Adrenal gland (tissue), 12 donors: ENCODE results near the gene NEMP1. TPM values are rescaled to one million over a fixed set of nuclear protein-coding genes. Genes with fewer than 3 reads are reported as not detected.

Experiments
- DNase-seq, 7 donors: peaks; one replicate each; pipeline ENCODE4 v3.0.0-alpha.2; 2019 to 2020
- H3K27ac ChIP-seq, 5 donors: fragments of 200-600 bp; sonication (generic) in 4 of 5; 1 replicate in 3 of 5; 2 replicates in 2 of 5; pipeline versions ENCODE4 v1.5.1 to v1.8.0; 2016 to 2020; ENCODE audit warnings: mild to moderate bottlenecking in 1 of 5
- H3K27me3 ChIP-seq: fragments of 200-600 bp; 2 replicates; pipeline ENCODE4 v1.8.0; 2021
- H3K36me3 ChIP-seq, 2 donors: fragments of 200-600 bp; replicated peaks in 1 of 2; 1 replicate in 1 of 2; 2 replicates in 1 of 2; pipeline versions ENCODE4 v1.5.1 to v1.8.0; 2018 to 2022
- H3K4me1 ChIP-seq, 2 donors: fragments of 200-600 bp; replicated peaks in 1 of 2; 1 replicate in 1 of 2; 2 replicates in 1 of 2; pipeline versions ENCODE4 v1.5.1 to v1.8.0; 2018 to 2021
- H3K4me3 ChIP-seq, 4 donors: fragments of 200-600 bp; sonication (generic) in 3 of 4; one replicate each; pipeline ENCODE4 v1.5.1; 2016 to 2018
- H3K9me3 ChIP-seq, 3 donors: fragments of 200-600 bp; sonication (generic) in 1 of 3; replicated peaks in 1 of 3; 1 replicate in 2 of 3; 2 replicates in 1 of 3; pipeline versions ENCODE4 v1.5.1 to v1.8.0; 2016 to 2021
- POLR2A ChIP-seq, 2 donors: fragments of 450-650 bp; IDR thresholded peaks; one replicate each; pipeline ENCODE4 v1.6.1; 2017; ENCODE audit warnings: antibody characterized with exemption in 2 of 2, mild to moderate bottlenecking in 2 of 2, moderate library complexity in 1 of 2
- WGBS, 4 donors: extraction: QIAGEN DNeasy Blood & Tissue Kit in 2 of 4; methylation state at CpG; one replicate each; pipeline versions ENCODE4 v1.1.5 to v1.1.7; 2013 to 2017; 5-methylcytosine and 5-hydroxymethylcytosine counted together
- intact Hi-C, 2 donors: fragments of 100-400 bp; cut with DNase I; formaldehyde crosslinking; loops; one replicate each; pipeline versions ENCODE4 v1.14.1 to v1.15.0; 2022 to 2023
- polyA plus RNA-seq, 3 donors: library from polyadenylated mRNA; stranded (reverse); fragments of 200-250 nt in 2 of 3; fragments of 350-450 nt in 1 of 3; fragmentation: Illumina TruSeq in 1 of 3; extraction: RNeasy Lipid Tissue Mini Kit (QIAGEN cat#74804) in 1 of 3; gene quantifications; one replicate each; pipeline ENCODE4 v1.2.3, GENCODE V29; 2013 to 2014
- total RNA-seq, 9 donors: library from RNA; depleted of rRNA in 4 of 9; stranded (reverse); fragments of >200 nt in 4 of 9; fragments of 120-200 nt in 1 of 9; fragmentation: NEBNext Ultra II Directional in 1 of 9; extraction: Animal tissue kit (Norgen Biotek cat#: 25700) in 1 of 9; gene quantifications; one replicate each; pipeline versions ENCODE4 v1.1.0 to v1.2.4, GENCODE V29; 2013 to 2023
- TF ChIP-seq, protein P1 (sequence below), 6 experiments: fragments of 450-650 bp in 4 of 6; fragments of 200-600 bp in 2 of 6; sonication (generic) in 1 of 6; IDR thresholded peaks; 1 replicate in 5 of 6; 2 replicates in 1 of 6; pipeline versions ENCODE4 v1.5.1 to v1.8.0; 2016 to 2021; ENCODE audit warnings: antibody characterized with exemption in 6 of 6, mild to moderate bottlenecking in 2 of 6, moderate library complexity in 1 of 6
- donor health status: healthy with polysubstance abuse.
- donor health status: Bipolar disorder and iron deficiency.
- donor health status: DM: yes; HTN: yes; CAD: no.
- donor health status: DM: no; HTN: no; CAD: no.
- donor health status: DM: no; HTN: no; CAD: no.
- donor health status: DM: yes; HTN: yes; CAD: no.

NEMP1 gene
- total and polyA plus RNA-seq, 12 donors = 2.7 to 16.4 (median 7.6) TPM

DNA sequence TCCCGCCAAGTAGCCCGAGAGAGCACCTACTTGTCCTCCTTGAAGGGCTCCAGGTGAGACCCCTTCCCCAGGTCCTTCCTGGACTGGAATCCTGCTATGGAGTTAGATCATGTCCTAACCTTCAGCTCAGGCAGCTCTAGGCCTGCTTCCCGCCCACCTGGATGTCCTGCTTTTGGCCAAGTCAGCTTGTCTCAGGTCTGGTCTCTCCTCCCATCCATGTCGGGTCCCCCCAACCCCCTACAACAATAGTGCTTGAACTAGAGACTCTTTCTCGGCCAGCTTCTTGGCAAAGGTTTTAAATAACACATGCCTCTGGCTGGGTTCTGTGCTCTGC, 13.9 kb upstream of the NEMP1 start:
- H3K27me3 ChIP-seq = no peaks in the 10 kb centered on the region
- TF ChIP-seq POLR2A (IDR thresholded peaks at IDR 0.05) = no peak
- TF ChIP-seq, protein P1, sequence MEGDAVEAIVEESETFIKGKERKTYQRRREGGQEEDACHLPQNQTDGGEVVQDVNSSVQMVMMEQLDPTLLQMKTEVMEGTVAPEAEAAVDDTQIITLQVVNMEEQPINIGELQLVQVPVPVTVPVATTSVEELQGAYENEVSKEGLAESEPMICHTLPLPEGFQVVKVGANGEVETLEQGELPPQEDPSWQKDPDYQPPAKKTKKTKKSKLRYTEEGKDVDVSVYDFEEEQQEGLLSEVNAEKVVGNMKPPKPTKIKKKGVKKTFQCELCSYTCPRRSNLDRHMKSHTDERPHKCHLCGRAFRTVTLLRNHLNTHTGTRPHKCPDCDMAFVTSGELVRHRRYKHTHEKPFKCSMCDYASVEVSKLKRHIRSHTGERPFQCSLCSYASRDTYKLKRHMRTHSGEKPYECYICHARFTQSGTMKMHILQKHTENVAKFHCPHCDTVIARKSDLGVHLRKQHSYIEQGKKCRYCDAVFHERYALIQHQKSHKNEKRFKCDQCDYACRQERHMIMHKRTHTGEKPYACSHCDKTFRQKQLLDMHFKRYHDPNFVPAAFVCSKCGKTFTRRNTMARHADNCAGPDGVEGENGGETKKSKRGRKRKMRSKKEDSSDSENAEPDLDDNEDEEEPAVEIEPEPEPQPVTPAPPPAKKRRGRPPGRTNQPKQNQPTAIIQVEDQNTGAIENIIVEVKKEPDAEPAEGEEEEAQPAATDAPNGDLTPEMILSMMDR (IDR thresholded peaks at IDR 0.05) = no peak
- no peaks in the 10 kb centered on the region for H3K9me3 ChIP-seq
- H3K4me1 ChIP-seq = peaks cover 13 to 42% of the 10 kb centered on the region in 2 donors
- H3K27ac ChIP-seq = peak overlapping the region in 2 of 5 donors; percentile 61 to 73
- peak in 3 of 7 donors; percentile 23 to 51 (median 23) for DNase-seq
- intact Hi-C loops = no loop called here
- peaks cover 0 to 57% of the 10 kb centered on the region in 2 donors for H3K36me3 ChIP-seq
- no peak overlapping the region for H3K4me3 ChIP-seq
- 73 to 85% (median 81%) methylated on average over 3 to 5 of the region's 5 CpGs for WGBS, 4 donors

DNA sequence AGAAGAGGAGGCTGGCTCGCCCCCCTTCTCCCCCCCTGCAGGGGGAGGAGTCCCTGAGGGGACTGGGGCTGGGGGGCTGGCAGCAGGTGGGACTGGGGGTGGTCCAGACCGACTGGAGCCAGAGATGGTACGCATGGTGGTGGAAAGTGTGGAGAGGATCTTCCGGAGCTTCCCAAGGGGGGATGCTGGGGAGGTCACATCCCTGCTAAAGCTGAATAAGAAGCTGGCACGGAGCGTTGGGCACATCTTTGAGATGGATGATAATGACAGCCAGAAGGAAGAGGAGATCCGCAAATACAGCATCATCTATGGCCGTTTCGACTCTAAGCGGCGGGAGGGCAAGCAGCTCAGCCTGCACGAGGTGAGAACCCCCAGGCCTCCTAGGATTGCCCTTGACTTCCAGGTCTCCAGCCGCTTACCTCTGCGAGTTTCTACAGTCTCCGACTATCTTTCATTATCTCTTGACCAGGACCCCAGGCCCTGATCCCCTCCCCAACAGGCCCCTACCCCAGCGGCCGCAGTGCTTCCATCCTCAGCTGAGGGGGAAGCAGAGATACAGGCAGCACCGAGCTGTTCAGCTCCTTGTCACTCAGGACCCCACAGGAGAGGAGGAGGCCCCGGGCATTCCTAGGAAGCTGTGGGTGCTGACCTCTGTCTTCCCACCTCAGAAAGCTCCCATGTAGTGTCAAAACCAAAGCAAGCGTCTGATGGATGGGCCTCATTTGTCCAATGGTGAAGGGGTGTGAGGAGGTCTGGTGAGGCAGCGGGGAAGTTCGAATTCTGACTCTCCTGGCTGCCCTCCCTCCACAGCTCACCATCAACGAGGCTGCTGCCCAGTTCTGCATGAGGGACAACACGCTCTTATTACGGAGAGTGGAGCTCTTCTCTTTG, 13.3 kb upstream of the NEMP1 start:
- peaks cover 7 to 36% of the 10 kb centered on the region in 2 donors for H3K4me1 ChIP-seq
- H3K27ac ChIP-seq = peak overlapping the region in 2 of 5 donors; percentile 12 to 61

DNA sequence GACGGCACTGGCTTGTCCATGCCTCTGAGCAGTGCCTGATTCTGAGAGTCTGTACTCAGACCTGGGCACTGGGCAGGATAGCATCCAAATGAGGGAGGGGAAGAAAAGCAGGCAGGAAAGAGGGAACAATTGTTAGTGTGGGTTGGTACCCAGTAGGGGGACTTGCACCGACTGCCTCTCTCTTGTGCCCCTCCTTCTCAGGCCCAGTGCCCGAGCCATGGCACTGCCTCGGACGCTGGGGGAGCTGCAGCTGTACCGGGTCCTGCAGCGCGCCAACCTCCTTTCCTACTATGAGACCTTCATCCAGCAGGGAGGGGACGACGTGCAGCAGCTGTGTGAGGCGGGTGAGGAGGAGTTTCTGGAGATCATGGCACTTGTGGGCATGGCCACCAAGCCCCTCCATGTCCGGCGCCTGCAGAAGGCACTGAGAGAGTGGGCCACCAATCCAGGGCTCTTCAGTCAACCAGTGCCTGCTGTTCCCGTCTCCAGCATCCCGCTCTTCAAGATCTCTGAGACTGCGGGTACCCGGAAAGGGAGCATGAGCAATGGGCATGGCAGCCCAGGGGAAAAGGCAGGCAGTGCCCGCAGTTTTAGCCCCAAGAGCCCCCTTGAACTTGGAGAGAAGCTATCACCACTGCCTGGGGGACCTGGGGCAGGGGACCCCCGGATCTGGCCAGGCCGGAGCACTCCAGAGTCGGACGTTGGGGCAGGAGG, 12.5 kb upstream of the NEMP1 start:
- no peaks in the 10 kb centered on the region for H3K9me3 ChIP-seq
- H3K27me3 ChIP-seq = no peaks in the 10 kb centered on the region
- DNase-seq = peak in 3 of 7 donors; percentile 28 to 36 (median 30)
- H3K27ac ChIP-seq = peak overlapping the region in 2 of 5 donors; percentile 98 to 99
- WGBS, 4 donors = 39 to 92% (median 65%) methylated on average over 6 to 22 of the region's 22 CpGs
- TF ChIP-seq POLR2A (IDR thresholded peaks at IDR 0.05) = no peak
- TF ChIP-seq, protein P1 (IDR thresholded peaks at IDR 0.05) = no peak
- intact Hi-C loops = no loop called here
- peaks cover 11 to 36% of the 10 kb centered on the region in 2 donors for H3K4me1 ChIP-seq
- peaks cover 0 to 43% of the 10 kb centered on the region in 2 donors for H3K36me3 ChIP-seq
- H3K4me3 ChIP-seq = peak overlapping the region in 1 of 4 donors; percentile 53

More for the DNA sequence above, 13.3 kb upstream of the NEMP1 start:
- no peak for TF ChIP-seq POLR2A (IDR thresholded peaks at IDR 0.05)
- TF ChIP-seq, protein P1 (IDR thresholded peaks at IDR 0.05) = no peak
- H3K9me3 ChIP-seq = no peaks in the 10 kb centered on the region
- intact Hi-C loops = no loop called here
- DNase-seq = peak in 1 of 7 donors; percentile 27
- peak overlapping the region in 1 of 4 donors; percentile 53 for H3K4me3 ChIP-seq
- H3K27me3 ChIP-seq = no peaks in the 10 kb centered on the region
- WGBS, 4 donors = 72 to 82% (median 76%) methylated on average over 17 to 25 of the region's 25 CpGs
- peaks cover 0 to 51% of the 10 kb centered on the region in 2 donors for H3K36me3 ChIP-seq

DNA sequence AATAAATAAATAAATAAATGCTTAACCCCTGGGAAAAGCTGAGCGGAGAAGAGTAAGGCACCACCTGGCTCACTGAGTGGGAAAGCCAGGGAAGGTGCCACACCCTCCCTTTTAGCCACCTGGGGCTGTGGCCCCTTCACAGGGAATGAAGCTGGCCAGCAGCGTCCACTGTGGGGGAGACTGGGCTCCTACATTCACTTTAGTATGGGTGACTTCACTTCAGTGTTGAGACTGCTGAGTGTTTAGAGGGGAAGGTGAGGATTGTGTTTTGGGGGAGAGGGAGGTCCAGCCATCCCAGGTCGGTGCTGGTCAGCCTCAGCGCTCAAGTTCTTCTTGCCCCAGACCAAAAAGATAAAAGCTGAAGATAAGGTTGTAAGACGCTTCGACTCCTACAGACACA, 11.9 kb upstream of the NEMP1 start:
- Histone ChIP-seq H3K4me1 (peaks cover 13 to 42% of the 10 kb centered on the region in 2 donors), H3K27ac (peak overlapping the region in 4 of 5 donors; percentile 14 to 99 (median 98)), H3K4me3 (peak overlapping the region in 2 of 4 donors; percentile 12 to 53), H3K27me3 (no peaks in the 10 kb centered on the region), H3K9me3 (no peaks in the 10 kb centered on the region), H3K36me3 (peaks cover 0 to 37% of the 10 kb centered on the region in 2 donors)
- no peak for TF ChIP-seq POLR2A (IDR thresholded peaks at IDR 0.05)
- TF ChIP-seq, protein P1 (IDR thresholded peaks at IDR 0.05) = no peak
- intact Hi-C loops = no loop called here
- 45 to 46% (median 45%) methylated on average over 6 of the region's 6 CpGs for WGBS, 4 donors
- peak in 1 of 7 donors; percentile 15 for DNase-seq
